ENCODE data around the gene ZNF286A.
"Not testable (repeated sequence)": the region's sequence is repeated elsewhere in the genome, so short reads cannot be mapped to it uniquely, and the experiment has no call there.

DNA sequence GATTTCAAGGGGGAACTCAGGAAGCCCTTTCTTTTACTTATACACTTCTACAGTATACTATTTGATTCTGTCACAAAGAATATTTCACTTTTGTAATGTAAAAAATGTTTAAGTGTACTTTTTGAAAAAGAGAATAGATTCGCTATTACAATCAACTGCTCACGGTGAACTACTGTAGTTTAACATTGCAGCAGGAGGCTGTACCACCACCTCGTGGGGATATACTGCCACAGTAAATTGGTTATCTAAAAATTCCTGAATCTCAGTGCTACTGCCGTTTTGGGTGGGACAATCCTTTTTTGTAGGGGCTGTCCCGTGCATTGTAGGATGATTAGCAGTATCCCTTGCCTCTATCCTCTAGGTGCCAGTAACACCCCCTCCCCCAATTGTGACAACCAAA lies 30.0 kb upstream of the ZNF286A start:
- TF ChIP-seq, protein P1, sequence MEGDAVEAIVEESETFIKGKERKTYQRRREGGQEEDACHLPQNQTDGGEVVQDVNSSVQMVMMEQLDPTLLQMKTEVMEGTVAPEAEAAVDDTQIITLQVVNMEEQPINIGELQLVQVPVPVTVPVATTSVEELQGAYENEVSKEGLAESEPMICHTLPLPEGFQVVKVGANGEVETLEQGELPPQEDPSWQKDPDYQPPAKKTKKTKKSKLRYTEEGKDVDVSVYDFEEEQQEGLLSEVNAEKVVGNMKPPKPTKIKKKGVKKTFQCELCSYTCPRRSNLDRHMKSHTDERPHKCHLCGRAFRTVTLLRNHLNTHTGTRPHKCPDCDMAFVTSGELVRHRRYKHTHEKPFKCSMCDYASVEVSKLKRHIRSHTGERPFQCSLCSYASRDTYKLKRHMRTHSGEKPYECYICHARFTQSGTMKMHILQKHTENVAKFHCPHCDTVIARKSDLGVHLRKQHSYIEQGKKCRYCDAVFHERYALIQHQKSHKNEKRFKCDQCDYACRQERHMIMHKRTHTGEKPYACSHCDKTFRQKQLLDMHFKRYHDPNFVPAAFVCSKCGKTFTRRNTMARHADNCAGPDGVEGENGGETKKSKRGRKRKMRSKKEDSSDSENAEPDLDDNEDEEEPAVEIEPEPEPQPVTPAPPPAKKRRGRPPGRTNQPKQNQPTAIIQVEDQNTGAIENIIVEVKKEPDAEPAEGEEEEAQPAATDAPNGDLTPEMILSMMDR (IDR thresholded peaks at IDR 0.05), result not testable (repeated sequence)
- TF ChIP-seq POLR2A, EP300, POLR2AphosphoS5 (IDR thresholded peaks at IDR 0.05): not testable (repeated sequence)

All from upper lobe of left lung (tissue), 4 donors.